ENCODE measurements around the gene HIPK2.
A peak's percentile ranks its signal among the peaks of the same experiment; 100 is the strongest.

The HIPK2 gene

GRCh38 chr7:139645572-139646523 lies 131.9 kb downstream of the HIPK2 start:
- DNase-seq, result peak; percentile 70

GRCh38 chr7:139643951-139644585 lies 133.7 kb downstream of the HIPK2 start:
- no peak for DNase-seq

- DNase-seq, result no peak
These were observed 135.5 kb downstream of the HIPK2 start for GRCh38 chr7:139642283-139642682.

- no peak for DNase-seq
These were observed 136.3 kb downstream of the HIPK2 start for GRCh38 chr7:139641337-139641992.

GRCh38 chr7:139640681-139641080 lies 137.1 kb downstream of the HIPK2 start:
- DNase-seq, result no peak

GRCh38 chr7:139639563-139639962 lies 138.2 kb downstream of the HIPK2 start:
- no peak for DNase-seq

GRCh38 chr7:139635526-139636302 lies 142.1 kb downstream of the HIPK2 start:
- DNase-seq, result no peak

GRCh38 chr7:139634087-139634486 lies 143.7 kb downstream of the HIPK2 start:
- no peak for DNase-seq

- no peak for DNase-seq
These were observed 146.2 kb downstream of the HIPK2 start for GRCh38 chr7:139631520-139632031.

- no peak for DNase-seq
These were observed 146.9 kb downstream of the HIPK2 start for GRCh38 chr7:139630643-139631519.

- DNase-seq, result no peak
These were observed 148.3 kb downstream of the HIPK2 start for GRCh38 chr7:139629392-139630082.

GRCh38 chr7:139627831-139628230 lies 150.0 kb downstream of the HIPK2 start:
- DNase-seq, result no peak

- no peak for DNase-seq
These were observed 151.0 kb downstream of the HIPK2 start for GRCh38 chr7:139626817-139627216.

GRCh38 chr7:139623518-139623917 lies 154.3 kb downstream of the HIPK2 start:
- DNase-seq, result no peak

GRCh38 chr7:139620676-139621344 lies 157.0 kb downstream of the HIPK2 start:
- DNase-seq, result no peak

- DNase-seq, result no peak
These were observed 158.5 kb downstream of the HIPK2 start for GRCh38 chr7:139619367-139619657.

- no peak for DNase-seq
These were observed 159.1 kb downstream of the HIPK2 start for GRCh38 chr7:139618482-139619366.

- DNase-seq, result no peak
These were observed 160.7 kb downstream of the HIPK2 start for GRCh38 chr7:139617074-139617473.

GRCh38 chr7:139614886-139615285 lies 162.9 kb downstream of the HIPK2 start:
- no peak for DNase-seq

All from NCI-H1436 (cell line).